IPS DF 4.7 (cell line): ENCODE measurements around the gene SPTBN2.

Experiments used
- DNase-seq: peaks from one replicate; pipeline ENCODE4 v3.0.0-alpha.2; 2013; ENCODE audit warnings: low spot score; ENCODE audit errors: extremely low read depth

The SPTBN2 gene

GRCh38 chr11:66686100-66686785 is 42.8 kb downstream of the SPTBN2 start:
- DNase-seq, result no peak

DNA sequence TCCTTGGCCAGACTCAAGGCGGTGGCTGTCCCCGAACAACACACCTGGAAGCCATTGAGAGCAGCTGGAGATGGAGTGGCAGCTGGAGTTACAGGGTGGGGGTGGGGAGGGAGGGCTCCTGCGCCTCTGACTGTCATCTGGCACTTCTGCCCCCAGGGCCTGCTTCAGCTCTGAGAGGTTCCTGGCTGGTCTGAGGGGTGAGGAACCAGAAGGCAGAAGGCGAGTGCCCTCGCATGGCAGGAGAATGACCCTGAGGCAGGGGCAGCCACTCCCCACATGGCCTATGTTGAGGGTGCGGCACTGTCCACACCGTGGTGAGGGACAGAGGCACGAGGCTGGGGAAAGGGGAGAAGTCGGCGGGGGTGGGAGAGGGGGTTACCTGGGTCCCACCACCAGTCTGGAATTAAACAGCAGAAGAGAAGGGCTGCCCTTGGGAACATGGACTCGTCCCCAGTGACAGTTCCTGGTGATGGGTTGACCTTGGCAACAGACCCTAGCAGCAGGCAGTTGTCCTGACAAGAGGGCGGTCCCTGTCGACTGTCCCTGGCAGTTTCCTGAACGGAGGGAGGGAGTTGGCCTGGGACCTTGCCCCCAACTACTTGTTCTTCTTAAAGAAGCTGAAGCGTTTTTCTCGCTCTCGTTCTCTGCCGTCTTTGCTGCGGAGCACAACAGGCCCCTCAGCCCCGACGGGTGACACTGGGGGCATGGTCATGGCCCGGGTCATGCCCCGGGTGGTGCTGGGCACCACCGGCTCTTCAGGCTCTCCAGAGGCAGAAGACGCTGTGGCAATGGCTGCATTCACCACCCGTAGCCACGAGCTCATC is 43.5 kb downstream of the SPTBN2 start:
- no peak for DNase-seq

GRCh38 chr11:66684635-66685034 is 44.4 kb downstream of the SPTBN2 start:
- no peak for DNase-seq

DNA sequence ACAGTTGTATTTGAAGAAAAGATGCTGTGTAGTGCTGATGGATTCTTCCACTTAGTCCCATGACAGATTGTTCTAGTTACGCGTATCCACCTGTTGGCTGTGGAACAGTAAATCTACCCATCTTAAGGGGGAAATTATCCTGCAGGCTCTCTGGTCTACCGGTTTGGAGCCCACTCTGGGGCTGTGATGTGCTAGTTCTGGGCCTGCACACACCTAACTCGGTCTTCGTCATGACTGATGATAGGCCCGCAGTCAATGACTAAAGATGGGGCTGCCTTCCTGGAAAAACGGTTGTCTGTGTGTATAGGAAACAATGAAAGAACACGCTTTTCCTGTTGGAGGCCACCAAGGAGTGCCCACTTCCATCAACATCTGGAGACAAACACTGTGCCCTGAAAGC is 45.1 kb downstream of the SPTBN2 start:
- DNase-seq, result no peak

DNA sequence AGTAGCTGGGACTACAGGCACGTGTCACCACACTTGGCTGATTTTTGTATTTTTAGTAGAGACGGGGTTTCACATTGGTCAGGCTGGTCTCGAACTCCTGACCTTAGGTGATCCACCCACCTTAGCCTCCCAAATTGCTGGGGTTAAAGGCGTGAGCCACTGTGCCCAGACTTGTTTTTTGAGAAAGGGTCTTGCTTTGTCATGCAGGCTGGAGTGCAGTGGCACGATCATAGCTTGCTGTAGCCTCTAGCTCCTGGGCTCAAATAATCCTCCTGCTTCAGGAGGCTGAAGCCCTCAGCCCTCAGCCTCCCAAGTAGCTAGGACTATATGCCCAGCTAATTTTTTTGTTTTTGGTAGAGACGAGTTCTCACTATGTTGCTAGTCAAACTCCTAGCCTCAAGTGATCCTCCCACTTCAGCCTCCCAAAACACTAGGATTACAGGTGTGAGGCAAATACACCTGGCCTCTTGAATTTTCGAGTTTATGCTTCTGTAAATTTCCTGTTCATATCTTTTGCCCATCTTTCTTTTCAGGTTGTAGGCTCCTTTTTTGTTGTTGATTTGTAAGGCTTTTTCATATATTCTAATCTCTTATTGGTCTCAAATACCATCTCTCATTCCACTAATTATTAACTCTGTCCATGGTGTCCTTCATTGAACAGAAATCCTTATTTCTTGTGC is 47.9 kb downstream of the SPTBN2 start:
- no peak for DNase-seq

DNA sequence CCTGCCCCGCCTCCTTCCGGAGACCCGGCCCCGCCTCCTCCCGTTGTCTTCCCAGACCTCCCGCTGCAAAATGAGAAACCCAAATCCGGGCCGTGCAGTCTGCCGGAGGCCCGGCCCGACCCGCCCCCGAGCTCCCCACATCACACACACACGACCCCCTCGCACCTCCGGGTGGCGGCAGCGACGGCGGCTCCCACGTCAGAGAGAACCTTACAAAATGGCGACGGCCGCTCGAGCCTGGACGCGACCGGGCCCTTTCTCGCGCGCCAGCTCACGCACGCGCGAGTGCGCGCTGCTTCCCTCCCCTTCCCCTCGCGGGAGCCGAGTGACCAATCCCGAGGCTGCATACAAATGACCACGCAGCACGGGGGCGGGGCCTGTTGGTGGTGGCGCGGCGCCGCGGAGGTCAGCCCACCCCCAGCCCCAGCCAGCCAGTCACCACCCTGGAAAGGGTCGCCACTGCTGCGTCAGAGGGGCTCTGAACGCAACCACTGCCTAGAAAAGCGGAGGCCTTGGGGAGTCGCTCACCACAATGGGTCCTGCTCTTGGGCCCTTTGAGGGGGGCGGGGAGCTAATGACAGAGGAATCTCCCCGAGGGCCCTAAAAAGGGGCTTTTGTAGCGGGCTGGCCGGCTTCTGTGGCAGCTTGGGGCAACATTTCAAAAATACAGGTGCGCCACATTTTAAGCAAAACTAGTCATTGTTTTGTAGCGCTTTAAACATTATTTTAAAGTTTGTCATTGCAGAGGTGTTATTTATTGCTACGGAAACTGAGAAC is 51.2 kb downstream of the SPTBN2 start, which contains the start of gene RBM4B:
RBM4B (minus strand) TSS at position 289 of the 777 bp plus-strand sequence. CDS start 808 bp downstream, outside the sequence.
- peak; percentile 79 for DNase-seq

DNA sequence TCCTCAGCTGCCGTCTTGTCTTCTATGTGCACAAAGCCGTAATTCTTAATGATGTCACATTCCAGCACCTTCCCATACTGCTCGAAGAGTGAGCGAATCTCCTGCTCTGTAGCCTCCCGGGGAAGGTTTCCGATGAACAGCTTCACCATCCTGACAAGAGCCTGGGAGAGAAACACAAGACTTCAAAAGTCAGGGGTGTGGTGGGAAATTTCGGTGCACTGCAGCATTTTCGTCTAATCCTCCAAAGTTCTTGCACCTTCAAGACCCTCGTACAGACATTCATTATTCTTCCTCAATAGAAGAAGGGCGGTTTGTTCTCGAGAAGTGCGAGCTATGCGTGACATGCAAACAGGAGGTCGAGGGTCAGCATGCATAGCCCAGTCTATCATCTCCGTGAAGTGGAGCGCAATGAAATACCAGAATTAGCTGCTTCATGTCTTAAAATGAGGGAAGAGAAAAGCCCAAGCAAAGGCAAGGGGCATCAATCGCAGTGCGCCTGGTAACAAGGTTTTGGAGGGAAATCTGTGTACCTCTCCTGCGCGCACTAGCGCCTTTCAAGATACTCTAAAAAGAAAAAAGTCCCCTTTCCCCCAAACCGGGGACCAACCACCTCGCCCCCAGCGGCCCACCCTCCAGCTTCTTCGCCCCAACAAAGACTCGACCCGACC is 52.0 kb downstream of the SPTBN2 start:
- no peak for DNase-seq

DNA sequence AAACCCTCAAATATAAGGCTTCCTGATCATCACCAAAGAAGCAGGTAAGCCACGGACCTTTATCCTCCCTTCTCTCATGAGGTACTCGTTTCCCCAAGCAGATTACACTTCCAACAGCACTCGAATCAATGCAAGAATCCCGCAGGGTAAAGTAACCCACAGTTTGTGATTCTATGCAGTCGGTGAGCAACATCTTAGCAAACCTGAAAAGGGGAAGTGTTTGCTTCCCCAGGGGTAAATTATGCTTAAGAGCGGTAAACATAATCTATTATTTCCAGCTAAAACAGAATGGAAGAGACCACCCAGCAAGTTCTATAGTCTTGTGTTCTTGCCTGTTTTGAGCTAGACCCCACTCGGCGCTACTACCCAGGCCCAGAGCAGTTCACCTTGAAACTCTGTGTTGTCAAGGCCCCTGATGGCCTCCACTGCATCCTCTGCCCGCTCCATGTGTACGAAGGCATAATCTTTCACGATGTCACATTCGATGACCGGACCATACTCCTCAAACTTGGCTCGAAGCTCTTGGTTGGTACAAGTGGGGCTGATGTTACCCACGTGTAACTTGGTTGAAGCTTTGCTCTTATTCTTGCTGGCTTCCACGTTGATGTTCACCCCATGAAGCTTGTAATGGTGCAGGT is 52.6 kb downstream of the SPTBN2 start:
- DNase-seq, result no peak

DNA sequence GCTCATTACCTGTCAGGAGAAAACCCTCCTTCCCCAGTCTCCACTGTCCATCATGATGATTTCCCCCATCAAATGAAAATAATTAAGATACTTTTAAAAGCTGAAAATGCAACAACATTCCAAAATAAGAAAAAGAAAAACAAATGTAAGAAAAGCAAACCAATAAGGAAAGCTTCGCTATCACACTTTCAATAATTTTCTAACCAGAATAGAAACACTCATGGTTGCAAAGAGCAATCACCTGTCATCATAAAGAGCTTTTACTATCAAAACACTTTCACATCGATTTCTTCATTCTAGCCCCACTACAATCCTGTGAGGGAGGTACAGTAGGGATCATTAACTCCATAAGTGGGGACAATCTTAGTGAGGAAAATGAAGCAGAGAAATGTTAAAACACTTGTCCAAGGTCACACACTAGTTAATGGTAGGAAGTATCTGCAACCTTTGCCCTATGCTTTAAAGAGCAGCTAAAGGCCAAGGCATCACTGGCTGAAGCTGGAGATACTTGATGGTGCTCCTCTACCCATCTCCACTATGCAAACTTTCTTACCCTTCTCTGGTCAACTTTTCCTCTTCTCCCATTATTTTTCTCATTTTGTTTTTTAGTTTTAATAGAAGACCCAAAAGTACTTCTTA is 53.9 kb downstream of the SPTBN2 start:
- no peak for DNase-seq

- DNase-seq, result no peak
Observed at GRCh38 chr11:66670816-66671215, 58.2 kb downstream of the SPTBN2 start.

GRCh38 chr11:66665369-66665768 is 63.6 kb downstream of the SPTBN2 start:
- DNase-seq, result no peak

DNA sequence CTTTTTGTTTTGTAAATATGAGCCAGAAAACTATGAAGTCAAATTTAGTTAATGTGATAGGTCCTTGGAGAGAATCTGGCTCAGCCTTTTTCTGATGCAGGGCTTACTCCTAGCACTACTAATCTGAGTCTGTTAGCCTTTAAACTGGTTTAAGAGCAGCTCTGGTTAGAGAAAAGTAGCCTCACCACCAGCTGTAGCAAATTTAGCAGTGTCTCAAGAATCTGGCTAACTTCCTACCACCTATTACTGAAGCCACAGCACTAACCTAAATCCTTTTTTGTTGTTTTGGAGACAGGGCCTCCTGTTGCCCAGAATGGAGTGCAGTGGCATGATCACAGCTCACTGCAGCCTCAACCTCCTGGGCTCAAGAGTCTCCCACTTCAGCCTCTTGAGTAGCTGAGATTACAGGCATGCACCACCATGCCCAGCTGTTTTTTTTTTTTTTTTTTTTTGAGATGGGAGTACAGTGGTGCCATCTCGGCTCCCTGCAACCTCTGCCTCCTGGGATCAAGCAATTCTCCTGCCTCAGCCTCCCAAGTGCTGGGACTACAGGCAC is 65.2 kb downstream of the SPTBN2 start:
- no peak for DNase-seq

DNA sequence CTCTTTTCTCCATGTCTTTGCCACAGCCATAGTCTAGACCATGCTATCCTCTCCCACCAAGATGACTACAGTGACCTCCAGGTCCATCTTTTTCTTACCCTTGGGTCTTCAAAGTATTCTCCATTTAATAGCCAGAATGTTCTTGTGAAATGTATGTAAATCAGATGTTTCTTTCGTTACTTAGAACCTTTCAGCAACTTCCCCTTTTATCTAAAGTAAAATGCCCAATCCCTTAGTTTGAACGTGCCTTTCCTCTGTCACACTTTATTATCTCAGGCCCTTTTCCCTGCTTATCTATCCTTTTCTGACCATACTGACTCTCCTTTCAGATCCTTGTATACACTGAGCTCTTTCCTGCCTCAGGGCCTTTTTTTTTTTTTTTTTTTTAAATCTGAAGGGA is 69.3 kb downstream of the SPTBN2 start:
- no peak for DNase-seq

DNA sequence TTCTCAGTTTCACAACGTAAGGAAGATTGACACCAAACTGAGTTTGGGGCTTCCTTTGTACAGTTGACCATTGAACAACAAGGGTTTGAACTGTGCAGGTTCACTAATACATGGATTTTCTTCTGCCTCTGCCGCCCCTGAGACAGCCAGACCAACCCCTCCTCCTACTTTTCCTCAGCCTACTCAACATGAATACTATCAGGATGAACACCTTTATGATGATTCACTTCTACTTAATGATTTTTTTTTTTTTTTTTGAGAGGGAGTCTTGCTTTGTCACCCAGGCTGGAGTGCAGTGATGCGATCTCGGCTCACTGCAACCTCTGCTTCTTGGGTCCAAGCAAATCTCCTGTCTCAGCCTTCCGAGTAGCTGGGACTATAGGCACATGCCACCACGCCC is 75.9 kb downstream of the SPTBN2 start:
- no peak for DNase-seq

- DNase-seq, result no peak
Observed at GRCh38 chr11:66652651-66653050, 76.4 kb downstream of the SPTBN2 start.

GRCh38 chr11:66651016-66651415 is 78.0 kb downstream of the SPTBN2 start:
- no peak for DNase-seq

- no peak for DNase-seq
Observed at GRCh38 chr11:66649903-66650302, 79.1 kb downstream of the SPTBN2 start.

GRCh38 chr11:66646828-66647227 is 82.2 kb downstream of the SPTBN2 start:
- no peak for DNase-seq

GRCh38 chr11:66643745-66644437 is 85.1 kb downstream of the SPTBN2 start:
- no peak for DNase-seq
